HG02970 (cell line): ENCODE data around the gene MYH7.
"Not testable (repeated sequence)": the region's sequence is repeated elsewhere in the genome, so short reads cannot be mapped to it uniquely, and the experiment has no call there.

Source experiments
- ATAC-seq: cut with Tn5 transposase; IDR thresholded peaks from one replicate; pipeline ENCODE4 v1.9.1; 2021; ENCODE audit warnings: mild to moderate bottlenecking, moderate library complexity, moderate number of reproducible peaks; ENCODE audit not compliant: unreplicated experiment, low FRiP score

MYH7 gene

DNA sequence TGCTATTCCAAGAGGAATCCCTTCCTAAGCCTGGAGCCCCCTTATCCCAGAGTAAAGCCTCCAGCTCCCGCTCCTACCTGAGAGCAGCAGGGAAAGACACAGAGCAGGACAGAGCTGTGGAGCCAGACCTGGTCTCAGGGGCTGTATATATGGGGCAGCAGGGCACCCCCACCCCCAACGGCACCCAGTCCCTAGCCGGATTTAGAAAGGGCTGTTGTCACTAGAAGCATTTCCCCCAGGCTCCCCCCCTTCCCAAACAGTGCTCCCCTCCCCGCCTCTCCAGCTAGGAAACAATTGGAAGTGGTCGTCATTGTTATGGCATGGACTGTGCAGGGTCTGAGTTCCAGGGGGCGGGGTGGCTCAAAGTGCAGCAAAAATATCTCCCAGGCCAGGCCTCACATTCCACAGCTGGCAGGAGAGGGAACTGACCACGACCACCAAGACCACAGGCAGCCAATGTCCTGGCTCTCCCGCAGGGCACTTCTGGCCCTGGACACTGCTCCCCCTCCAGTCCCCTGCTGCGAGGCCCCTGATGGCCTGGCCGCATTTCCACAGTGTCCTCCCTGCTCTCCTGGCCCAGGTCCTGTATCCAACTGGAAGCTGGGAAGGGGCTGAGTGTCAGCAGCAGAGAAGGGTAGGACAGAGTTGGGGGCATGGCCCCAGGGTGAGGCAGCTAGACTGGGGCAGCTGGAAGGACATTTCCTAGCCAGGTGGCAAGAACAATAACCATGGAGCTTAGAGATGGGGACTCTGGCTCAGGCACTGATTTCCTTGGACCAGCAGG is at the start of gene MYH7:
TSS of gene MYH7 (minus strand) at position 118 of the 784 bp plus-strand sequence. CDS start 1,928 bp downstream, outside the sequence.
- ATAC-seq: no peak

DNA sequence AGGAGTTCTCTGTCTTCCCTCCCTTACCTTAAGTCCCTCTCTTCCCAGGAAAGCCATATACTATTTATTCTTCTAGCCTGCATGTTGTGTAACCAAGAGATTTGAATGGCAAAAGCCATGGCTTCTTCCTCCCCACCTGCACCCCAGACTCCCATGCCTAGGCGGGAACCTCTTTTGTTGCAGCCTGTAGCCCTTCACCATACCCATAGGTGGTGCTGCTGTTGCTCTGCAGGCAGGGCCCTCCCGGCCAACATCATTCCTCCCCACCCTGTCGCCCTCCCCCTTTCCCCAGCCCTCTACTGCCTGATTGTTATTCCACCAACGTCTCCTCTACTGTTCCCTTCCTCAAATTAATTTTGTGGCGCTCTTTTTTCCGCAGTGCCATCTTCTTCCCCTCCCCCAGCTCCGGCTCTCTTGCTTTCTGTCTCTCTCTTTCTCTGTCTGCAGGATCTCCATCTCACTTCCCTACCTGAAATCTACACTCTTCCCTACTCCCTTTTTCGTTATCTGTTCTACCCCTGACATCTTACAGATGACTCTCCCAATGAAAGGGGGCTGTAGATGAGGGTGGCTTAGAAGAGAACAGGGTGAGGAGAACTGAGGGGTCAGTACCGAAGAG is 47.9 kb upstream of the MYH7 start:
- no peak for ATAC-seq

DNA sequence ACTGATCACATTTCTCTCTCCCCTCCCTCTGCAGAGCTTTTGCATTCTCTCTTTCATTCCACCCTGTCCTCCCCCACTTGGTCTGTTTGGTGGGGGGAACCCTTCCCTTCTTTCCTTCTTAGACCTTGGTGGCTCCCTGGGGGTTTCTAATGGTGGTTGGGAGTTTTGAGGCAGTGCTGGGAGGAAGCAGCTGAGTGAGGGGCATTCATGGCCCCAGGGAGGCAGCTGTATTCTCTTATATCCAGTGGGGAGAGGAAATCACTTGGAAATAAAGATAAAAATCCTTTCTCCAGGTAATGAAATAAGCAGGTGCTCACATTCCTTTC is 47.3 kb upstream of the MYH7 start:
- ATAC-seq: no peak

DNA sequence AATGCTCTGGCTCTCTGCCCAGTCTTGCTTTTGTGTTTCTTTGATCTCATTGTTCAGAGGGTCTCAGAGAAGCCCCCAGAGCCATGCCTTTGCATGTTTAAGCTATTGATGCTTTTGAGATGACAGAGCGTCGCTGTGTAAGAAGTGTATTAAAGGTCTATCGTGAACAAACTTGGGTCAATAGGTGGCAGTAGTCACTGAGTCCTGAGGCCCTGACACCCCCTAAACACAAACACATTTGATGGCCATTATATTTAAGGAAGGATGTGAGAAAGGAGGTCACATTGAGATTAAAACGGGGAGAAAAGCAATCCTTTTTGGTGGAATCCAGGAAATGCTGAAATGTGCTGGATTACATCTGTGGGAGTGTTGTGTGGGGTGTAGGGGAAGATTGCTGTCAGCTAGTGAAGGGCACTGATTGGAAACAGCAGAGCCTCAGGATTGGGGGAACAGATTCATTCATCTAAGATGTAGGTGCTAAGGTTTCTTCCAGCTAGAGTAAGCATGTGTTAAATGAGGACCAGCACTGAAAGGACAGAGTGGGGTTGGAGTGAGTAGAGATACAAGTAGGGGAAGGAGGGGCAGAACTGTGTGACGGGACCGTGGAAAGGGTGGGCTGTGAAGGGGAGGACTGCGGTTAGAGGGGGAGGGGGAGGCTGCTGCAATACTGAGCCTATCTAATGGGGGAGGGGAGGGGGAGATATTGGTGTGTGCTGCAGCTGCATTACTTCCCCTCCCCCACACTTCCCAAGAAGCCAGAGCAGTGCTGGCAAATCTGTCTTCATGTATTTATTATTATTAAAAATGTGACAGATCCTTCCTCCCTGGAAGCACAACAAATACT is 46.7 kb upstream of the MYH7 start:
- ATAC-seq: no peak

DNA sequence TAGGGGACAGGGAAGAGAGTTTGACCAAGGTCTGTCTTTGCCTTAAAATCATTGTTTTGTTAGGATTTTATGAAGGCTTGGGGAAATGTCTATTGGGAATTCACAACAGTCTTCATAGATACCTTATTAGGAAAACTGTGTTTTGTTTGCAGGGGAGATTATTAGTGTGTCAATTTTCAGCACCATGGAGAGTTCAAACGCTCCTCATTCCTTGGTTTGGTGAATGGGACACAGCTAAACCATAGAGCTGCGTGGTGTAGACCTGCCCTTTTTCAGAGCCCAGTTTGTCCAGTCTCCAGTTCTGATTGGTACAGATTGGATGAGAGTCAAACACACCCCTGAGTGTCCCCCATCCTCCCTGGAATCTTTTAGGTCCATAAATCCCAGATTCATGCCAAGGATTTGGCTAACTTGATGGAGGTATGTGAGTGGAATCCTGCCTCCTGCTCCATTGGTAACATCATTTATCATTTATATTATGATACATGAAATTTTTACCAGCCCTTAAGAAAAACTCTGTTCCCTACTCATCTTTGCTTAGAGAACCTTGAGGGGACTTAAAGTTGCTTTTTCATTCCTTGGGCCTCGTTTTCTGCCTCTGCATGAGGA is 46.0 kb upstream of the MYH7 start:
- no peak for ATAC-seq

DNA sequence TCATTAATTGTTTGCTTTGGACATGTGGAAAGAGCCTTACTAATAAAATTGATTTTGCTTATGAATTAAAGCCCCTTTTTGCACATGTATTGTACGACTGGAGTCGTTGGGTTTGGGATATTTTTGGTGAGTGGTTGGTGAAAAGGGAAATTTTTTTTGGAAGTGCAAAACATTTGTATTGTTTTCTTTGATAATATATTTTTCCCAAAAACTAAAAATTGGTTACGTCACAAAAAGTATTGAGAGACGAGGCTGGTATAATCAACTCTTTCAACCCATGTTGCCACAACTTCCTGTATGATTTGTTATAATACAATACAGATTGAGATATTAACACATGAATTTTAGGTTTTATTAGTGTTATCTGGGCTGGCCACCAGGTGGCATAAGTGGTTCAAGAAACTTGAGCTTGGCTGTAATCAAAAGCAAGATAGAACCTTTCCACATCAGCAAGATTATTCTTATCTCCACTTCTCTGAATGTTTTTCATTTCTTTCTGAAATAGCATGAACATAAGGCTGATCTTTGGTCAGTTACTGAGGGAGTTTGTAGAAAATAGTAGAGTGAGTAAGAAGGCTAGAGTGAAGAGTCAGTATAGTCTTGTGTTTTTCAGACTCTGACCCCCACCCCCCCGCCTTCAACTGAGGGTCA is 42.8 kb upstream of the MYH7 start:
- no peak for ATAC-seq

DNA sequence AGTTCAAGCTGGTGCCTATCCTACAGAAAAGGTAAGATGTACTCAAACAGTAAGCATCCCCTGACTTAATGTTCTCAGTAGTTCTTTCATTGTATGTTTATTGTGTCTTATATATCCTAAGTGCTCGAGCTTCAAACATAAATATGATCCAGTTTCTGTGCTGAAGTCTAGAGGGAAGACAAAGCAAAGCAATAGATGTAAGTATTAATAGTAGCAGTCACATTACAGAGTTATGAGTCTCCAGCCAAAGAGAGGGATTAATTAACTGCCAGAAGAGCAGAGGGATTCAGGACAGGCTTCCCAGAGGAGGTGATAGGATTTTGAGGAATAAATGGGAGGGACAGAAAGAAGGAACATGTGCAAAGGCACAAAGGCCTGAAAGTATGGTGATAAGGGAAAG is 35.5 kb upstream of the MYH7 start:
- ATAC-seq: no peak

DNA sequence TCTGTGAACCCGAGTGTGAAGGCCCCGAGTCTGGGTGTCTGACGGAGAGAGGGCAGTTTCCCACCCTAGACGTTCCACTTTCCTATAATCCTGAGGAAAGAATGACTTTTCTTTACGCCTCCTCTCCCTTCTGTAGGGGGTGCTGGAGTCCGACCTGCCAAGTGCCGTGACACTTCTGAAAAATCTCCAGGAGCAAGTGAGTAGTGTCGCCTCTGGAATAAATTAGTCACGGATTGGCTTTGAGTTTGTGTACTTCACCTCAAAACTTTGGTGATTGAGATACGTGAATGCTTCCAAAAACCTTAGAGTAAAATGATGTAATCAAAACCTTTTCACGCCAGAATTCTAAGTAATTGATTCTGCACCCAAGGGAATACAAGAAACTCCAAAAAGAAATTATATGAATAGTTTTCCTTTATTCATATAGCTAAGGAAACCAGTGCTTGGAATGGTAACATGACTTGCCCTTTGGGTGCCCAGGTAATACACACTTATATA is 34.5 kb upstream of the MYH7 start:
- no peak for ATAC-seq

DNA sequence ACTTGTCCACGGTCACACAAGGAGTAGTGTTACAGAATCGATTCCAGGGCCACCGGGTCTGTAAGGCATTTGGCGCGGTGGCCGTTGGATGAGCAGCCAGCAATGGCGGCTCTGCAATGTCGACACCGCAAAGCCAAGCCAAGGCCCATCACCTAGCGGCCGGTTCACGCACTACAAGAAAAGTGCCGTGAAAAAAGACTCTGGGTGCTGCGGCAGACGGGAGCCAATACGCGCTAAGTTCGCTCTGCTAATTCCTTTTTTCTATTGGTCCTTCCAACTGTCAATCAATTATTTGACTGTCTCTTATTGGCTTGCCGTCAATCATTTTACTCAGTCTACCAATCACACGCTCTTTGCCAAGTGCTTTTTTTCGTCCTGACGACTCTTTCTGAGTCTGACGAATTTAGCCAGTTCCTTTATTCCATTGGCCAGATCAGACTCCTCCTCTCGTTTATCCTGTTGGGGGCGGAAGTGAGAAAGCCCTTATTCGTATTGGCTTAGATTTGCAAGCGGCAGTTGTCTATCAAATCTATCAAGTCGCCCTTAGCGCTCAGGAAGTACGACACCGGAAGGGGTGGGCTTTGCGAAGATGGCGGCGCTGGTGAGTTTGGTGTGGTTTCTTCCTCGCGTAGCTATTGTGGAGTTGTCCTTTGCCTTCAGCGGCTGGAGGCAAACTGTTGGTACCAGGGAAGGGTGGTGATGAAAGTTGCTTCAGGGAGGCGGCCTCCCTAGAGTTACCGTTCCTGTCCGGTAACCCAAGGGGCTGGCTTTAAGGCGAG is 33.9 kb upstream of the MYH7 start, which contains the start of gene NGDN:
TSS of gene NGDN (plus strand) at position 577 of the 779 bp plus-strand sequence. CDS start at position 590, 13 bp downstream.
- ATAC-seq: peak; percentile 94

DNA sequence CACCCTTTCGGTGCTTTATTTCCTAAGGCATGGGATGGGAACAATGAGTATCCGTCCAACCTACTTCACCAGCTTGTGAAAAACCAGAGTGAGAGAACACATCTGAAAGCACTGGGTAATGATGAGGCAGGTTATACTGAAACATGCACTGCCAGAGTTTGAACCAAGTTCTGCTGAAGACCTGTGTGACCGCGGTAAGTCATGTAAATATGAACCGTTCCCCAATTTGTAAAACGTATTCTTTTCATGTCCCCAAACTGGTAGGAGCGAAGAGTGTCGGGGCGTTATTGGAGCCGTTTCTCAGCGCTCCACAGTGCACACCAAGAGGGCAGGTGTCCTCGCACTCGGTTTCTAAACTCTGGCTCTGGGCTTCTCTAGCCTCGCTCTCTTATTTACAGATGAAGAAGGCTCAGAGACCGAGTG is 33.3 kb upstream of the MYH7 start:
- no peak for ATAC-seq

DNA sequence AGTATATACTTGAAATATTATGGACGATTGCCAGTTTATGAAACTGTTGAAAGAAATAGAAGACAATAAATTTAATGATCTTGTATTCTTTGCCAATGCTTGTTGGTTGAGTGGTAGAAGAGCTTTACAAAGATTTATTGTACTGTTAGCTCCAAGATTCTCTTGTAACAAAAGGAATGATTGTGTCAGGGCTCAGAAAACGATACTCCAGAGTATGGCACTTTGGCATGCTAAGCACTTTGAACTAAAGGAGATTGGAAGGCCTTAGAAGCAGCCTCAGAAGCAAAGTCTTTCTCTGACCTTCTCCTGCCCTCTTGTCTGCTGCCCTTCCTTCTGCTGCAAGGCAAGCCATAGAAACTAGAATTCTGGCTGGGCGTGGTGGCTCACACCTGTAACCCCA is 29.8 kb upstream of the MYH7 start:
- no peak for ATAC-seq

DNA sequence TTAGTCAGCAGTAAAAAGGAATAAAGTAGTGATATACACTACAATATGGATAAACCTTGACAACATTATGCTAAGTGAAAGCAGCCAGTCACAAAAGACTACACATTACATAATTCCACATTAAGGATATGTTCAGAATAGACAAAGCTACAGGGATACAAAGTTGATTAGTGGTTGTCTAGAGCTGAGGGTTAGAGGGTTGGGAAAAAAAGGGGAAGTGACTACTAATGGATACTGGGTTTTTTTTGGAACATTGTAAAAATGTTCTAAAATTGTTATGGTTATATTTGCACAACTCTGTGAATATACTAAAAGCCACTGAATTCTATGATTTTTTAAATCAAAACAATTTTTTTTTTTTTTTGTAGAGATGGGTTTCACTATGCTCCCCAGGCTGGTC is 29.2 kb upstream of the MYH7 start:
- ATAC-seq: no peak

DNA sequence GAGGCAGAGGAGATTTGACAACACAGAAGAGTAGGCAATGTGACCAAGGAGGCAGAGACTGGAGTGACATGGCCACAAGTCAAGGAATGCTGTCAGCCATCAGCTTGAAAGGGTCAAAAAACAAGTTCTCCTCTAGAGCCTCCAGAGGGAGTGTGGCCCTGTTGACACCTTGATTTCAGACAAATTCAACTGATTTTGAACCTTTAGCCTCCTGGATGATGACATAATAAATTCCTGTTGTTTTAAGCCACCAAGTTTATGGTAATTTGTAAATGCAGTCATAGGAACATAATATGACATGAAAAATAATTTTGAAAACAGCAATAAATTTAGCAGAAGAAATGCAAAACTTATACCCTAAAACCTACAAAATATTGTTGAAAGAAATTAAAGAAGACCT is 25.5 kb upstream of the MYH7 start:
- no peak for ATAC-seq

DNA sequence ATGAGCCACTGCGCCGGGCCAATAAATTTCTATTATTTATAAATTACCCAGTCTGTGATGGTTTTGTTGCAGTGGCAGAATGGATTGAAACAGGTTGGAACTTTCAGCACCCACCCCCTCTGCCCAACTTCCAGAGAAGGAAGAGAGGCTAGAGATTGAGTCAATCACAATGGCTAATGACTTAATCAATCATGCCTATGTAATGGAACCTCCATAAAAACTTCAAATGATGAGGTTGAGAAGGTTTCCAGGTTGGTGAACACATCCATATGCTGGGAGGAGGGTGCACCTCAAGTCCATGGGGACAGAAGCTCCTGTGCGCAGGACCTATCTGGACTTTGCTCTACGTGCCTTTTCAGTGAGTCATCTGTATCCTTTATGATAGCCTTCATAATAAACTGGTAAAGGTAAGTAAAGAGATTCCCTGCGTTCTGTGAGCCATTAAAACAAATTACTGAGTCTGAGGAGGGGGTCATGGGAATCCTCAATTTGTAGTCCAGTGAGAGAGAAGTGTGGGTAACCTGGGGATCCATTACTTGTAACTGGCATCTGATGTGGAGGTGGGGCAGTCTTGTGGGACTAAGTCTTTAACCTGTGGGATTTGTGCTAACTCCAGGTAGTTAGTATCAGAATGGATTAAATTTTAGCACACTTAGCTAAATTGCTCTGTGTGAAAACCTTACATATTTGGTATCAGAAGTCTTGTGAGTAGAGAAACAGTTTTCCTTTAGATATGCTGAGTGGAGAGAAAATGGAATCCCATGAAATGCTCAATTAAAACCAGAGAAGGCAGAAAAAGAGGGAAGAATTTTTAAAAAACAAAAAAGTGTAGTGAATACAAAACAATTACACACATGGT is 22.4 kb upstream of the MYH7 start:
- no peak for ATAC-seq

DNA sequence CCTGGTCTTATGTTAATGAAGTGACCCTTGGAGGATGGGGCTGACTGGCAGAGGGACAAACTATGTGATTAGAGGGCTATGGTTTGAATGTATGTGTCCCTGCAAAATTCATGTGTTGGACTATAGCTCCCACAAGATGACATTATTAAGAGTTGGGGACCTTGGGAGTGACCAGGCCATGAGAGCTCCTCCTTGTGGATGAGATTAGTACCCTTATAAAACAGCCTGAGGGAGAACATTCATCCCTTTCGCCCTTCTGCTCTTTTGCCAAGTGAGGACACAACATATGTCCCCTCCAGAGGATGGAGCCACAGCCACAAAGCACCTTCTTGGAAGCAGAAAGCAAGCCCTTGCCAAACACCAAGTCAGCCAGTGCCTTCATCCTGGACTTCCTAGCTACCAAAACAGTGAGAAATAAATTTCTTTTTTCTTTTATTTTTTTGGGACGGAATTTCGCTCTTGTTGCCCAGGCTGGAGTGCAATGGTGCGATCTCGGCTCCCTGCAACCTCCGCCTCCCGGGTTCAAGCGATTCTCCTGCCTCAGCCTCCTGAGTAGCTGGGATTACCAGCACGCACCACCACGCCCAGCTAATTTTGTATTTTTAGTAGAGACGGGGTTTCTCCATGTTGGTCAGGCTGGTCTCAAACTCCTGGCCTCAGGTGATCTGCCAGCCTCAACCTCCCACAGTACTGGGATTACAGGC is 21.6 kb upstream of the MYH7 start:
- not testable (repeated sequence) for ATAC-seq

DNA sequence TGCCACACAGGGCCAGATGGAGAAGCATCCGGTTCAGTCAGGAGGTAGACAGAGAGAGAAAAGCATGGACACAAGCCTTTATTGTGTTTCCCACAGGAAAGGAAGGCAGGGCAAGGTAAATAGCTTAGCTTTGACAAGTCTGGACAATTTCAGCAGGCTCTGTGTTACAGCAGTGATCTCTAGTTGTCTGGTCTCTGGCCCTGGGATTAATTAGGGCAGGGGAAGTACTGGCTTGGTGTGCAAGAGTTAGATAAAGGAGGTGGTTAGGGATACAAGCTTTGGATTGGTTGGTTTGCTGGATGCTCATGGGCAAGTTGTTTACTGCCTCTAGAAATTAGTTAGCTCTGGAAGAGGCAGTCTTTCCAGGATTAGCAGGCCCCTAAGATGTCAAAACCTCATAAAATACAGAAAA is 19.0 kb upstream of the MYH7 start:
- ATAC-seq: no peak

DNA sequence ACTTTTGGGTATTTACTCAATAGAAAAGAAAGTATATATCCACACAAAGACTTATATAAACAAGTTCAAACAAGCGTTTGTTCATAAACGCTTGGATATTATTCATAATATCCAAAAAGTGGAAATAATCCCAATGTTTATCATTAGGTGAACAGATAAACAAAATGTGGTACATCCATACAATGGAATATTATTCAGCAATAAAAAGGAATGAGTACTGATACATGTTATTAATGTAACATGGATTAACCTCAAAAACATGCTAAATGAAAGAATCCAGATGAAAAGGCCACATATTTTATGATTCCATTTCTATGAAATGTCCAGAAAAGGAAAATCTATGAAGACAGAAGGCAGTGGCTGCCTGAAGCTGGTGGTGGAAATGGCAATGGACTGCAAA is 16.8 kb upstream of the MYH7 start:
- ATAC-seq: no peak

DNA sequence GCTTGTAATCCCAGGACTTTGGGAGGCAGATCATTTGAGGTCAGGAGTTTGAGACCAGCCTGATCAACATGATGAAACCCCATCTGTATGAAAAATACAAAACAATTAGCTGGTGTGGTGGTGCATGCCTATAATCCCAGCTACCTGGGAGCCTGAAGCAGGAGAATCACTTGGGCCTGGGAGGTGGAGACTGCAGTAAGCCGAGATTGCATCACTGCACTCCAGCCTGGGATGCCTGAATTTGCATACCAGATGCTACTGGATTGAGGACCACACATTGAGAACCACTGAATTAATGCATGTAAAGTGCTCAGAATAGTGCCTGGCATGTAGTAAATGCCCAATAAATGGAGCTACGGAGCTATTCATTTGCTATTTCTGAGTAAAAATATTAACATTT is 14.9 kb upstream of the MYH7 start:
- ATAC-seq: no peak
